GM18951 (cell line): ENCODE data around the gene EGFL7.

Source experiments
- POLR2A ChIP-seq: IDR thresholded peaks from 4 replicates; pipeline ENCODE4 v1.6.1; 2011; ENCODE audit warnings: mild to moderate bottlenecking; ENCODE audit not compliant: insufficient read length, insufficient read depth; ENCODE audit errors: extremely low read depth
- in situ Hi-C: fragments of 300-500 bp; cut with MboI; formaldehyde crosslinking; loops from one replicate; pipeline ENCODE4 v1.12.0; 2022; ENCODE audit warnings: low sequenced_read_pairs, mixed read lengths, inconsistent platforms; ENCODE audit not compliant: unreplicated experiment

EGFL7 gene

DNA sequence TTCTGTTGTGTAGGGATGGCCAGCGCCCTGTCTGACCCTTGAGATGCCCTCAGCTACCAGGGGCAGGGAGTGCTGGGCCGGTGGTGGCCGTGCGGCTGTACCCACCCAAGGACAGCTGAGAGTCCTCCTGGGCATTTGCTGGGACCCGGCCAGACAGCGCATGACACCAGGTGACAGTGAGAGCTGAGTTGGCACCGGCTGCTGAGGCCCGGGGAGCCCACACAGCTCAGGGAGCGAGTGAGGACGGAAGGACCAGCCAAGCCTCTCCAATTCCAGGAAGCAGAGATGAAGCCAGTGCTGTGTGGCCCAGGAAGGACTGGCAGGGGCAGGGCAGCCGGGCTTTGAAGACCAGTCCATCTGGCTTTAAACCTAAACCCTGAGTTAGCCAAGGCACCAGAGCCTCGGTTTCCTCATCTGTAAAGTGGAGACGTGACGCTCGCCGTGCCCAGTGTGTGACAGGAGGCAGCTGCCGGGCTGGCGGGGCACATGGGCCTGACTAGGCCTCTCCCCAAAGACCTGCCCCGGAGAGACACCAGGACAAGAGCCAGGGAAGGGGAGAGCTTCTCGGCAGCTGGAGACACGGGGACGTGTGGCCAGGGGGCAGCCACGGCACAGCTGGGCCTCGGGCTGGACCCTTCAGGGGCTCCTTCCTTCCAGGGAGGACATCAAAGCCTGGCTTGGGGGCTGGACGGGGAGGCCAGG is 27.5 kb downstream of the EGFL7 start:
- TF ChIP-seq POLR2A, result no peak
- in situ Hi-C loops, result no loop called here

DNA sequence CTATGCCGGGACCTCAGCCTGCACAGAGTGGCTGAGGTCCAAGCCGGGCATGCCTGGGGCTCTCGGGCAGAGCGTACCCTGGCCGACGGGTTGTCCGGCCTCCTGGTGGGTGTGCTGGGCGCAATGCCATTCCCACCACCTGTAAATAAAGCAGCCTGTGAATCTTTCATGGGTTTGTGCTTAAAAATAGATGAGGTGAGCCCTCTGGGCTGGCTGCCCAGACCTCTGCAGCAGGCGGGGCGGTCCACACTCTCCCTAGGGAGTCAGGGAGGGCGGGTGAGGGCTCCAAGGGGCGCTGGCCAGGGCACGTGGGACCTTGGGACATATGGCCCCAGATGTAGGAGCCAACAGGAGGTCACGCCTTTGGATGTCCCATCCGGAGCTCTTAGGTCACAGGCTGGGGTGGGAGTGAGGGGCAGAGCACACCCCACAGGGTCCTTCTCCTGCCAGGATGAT is 28.1 kb downstream of the EGFL7 start:
- in situ Hi-C loops, result no loop called here
- TF ChIP-seq POLR2A, result no peak

DNA sequence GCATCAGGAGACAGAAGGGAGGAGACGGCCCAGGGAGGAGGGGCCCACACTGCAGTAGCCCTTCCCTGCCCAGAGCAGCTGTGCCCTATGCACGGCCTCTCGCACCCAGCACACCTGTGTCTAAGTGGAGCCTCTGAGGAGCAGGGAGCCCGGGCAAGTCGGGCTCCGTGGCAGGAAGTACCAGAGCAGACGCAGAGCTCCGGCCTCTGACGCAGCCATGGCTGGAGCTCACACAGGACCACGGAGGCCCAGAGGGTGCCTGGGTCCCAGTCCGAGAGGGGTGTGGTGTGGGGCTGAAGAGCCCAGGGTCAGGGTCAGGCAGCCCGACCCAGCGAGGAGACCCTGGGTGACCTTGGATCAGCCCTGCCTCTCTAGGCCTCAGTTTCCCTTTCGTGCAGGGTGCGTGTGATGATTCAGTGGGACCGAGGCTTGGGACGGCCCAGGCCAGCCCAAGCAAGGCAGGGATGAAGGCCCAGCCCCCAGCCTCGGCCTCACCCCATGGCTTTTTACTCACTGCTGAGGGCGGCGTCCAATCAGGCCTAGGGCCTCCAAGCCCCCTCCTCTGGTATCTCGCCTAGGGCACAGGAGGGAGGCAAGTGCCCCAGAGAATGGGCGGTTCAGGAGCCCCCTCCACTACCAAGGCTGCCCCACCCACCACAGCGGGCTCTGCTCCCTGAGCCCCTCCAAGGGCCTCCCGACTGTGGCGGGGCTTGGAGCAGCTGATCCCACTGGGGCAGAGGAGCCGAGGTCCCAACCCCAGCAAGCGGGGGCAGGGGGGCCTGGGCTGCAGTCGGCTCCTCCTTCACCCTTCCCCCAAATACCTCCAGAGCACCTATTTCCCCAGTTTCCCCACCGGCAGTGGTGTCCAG is 28.8 kb downstream of the EGFL7 start:
- in situ Hi-C loops, result no loop called here

DNA sequence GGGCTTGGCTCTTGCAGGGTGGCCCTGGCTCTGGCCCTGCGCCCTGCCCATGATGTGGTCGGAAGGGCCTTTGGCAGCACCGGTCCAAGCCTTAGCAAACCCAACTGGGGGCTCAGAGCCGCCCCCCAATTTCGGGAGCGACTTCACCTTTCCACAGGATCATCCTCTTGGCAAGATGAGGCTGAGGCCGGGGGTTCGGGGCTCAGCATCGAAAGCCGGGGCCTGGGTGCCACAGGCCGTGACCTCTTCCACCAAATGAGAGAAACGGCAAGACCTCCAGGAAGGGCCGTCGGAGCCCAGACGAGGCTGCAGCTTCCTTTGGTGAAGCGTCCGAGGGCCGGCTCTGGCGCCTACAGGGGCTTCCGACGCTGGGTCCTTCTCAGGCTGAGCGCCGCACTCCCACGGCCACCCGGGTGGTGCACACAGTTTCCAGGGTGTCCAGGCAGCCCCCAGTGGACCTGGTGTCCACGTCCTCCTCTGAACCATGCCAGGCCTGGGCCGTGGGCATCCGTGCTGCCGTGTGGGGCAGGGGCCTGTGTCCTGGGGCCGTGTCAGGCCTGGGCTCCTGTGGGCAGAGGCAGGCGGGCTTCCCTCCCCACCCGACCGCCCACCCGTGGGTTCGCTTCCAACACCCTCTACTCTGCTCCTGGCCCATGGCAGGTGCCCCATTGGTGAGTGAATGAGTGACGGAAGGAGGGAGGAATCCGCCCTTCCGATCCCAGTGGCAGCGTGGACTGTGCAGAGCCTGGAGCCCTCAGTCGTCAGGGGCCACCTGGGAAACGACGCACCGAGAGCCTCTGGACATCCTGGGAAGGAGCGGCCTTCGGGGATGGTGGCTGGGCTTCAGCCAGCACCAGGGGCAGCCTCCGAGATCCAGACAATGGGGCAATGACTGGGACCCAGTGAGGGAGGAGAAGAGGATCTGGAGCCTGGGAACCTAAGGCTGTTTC is 29.7 kb downstream of the EGFL7 start:
- TF ChIP-seq POLR2A, result no peak
- in situ Hi-C loops, result no loop called here

More for the DNA sequence above, 28.8 kb downstream of the EGFL7 start:
- no peak for TF ChIP-seq POLR2A

DNA sequence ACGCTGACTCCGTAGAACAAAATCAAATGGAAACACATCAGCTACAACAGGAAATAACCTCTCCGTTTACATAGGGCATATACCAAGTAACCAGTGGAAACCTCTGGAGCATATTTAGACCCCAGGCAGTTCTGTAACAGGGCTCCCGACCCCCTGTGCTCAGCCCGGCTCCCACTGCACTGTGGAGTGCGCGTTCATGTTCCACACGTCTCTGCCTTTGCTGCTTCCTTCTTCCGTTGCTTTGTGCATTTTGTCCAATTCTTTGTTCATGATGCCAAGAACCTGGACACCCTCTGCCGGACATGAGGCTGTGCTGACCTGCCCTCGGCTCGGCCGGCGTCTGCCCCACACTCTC is 30.4 kb downstream of the EGFL7 start:
- no peak for TF ChIP-seq POLR2A
- in situ Hi-C loops, result no loop called here

DNA sequence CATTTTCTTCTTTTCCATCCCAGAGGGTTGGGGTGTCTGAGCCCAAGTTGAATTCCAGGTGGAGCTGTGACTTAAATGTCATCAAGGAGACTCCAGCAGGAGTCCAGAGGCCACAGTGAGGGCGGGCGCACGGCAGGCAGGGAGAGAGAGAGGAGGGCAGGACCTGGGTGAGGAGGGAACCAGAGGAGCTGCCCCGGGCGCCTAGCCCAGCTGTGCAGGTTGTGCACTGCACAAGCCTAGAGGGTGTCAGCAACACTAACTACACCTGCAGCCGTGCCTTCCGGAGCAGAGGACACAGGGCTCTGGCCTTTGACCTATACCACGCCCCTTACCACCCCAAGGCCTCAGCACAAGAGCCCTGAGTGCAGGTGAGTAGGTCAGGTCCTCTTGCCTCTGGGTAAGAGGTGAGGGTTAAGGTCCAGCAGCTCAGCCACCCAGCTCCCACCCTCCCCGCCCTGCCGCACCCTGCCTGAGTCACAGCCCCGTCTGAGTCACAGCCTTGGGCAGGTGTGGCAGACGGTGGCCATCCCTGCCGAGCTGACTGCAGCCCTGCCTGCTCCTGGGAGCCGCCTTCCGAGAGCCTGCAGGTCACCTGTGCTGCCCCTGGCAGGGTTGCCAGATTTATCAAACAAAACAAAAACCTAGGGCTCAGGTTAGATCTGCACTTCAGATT is 30.9 kb downstream of the EGFL7 start:
- TF ChIP-seq POLR2A, result no peak
- in situ Hi-C loops, result no loop called here

DNA sequence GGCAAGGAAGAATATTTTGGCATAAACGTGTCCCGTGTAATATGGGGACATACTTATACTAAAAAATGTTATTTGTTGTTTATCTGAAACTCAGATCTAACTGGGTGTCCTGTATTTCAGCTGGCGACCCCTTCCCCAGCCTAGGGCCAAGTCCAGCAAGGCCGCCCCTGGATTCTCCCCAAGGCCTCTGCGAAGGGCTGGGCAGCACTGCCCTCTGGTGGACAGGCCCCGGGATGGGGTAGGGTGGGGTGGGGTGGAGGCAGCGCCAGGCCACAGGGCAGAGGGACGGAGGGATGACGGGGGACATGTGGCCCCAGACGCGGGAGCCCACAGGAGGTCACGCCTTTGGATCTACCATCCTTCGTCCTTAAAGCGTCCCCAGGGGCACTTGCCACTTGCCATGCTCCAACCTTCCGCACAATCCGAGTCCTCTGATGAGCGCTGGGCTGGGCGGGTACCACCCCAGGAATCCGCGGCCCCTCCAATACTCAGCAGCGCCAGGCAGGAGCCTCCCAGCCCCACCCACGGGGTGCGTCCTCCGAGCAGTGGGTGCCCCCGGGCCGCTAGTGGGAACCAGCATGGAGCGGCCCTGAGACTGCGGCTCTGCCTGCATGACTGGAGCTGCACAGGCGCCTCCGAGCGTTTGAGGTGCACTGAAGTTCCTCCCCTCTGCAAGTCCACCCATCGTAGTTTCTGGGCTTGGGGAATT is 31.6 kb downstream of the EGFL7 start:
- in situ Hi-C loops, result no loop called here
- TF ChIP-seq POLR2A, result no peak

DNA sequence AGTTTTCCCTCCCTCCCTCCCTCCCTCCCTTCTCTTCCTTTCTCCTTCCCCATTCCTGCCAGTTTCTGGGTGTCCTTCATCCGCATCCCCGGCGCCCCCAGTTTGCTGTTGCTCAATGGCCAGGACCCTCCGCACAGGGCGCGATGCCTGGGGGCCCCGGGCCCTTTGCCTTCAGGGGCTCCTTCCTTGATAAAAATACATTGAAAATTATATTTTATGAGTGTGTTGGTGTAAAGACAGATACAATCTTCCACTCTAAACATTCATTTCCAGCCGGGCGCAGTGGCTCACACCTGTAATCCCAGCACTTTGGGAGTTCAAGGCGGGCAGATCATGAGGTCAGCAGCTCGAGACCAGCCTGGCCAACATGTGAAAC is 32.1 kb downstream of the EGFL7 start:
- in situ Hi-C loops, result no loop called here
- no peak for TF ChIP-seq POLR2A

DNA sequence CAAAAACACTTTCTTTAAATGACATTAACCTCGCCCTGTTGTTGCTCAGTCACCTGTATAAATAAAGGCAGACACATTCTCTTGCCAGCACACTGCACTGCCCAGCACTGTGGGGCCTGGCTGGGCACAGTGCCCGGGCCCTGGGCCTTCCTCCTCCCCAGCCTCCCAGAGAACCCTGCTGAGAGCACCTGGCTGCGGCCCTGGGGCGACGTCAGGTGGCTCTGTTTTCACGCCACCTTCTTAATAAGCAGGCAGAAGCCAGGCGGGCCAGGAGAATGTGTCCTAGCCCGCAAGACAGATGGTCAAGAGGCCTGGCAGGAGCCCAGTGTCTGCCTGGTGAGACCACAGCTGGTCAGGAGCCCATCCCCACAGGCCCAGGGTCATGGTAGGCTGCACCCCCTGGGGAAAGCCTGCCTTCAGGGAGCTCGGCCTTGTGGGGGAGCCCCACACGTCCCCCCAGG is 32.7 kb downstream of the EGFL7 start:
- in situ Hi-C loops, result no loop called here
- TF ChIP-seq POLR2A, result no peak

DNA sequence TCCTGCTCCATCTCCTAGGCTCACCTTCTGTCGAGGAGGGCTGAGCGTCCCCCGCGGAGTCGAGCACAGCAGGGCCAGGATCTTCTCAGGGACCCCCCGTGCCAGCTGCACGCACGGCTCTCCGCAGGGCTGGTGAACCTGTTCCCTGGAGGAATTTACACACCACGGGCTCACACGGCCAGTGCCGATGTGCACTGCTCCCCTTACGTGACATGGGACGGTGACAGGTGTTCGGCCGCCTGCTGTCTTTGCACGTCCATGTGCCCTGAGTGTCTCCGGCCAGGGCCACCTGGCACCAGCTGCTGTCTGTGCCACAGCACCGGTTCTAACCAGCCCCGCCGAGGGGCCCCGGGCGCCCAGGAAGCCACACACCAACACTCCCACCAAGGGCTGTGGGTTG is 33.2 kb downstream of the EGFL7 start:
- no peak for TF ChIP-seq POLR2A
- in situ Hi-C loops, result no loop called here

DNA sequence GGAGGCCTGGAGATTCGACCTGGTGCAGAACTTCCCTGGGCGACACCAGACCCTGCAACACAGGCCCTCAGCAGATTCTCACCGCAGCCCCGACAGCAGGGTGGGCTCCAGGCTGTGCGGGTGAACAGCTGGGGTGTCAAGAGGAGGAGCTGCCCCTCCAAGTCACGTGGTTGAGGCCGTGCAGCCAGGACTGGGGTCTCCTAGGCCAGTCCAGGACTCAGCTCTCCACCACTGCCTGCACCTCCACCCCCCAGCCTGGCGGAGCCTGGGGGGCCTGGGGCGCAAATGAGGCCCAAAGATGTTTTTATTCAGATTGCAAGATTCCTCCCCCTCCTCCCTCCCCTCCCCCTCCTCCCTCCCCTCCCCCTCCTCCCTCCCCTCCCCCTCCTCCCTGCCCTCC is 33.8 kb downstream of the EGFL7 start:
- TF ChIP-seq POLR2A, result no peak
- in situ Hi-C loops, result no loop called here
